ENCODE results near the gene VPS16.

VPS16 gene

GRCh38 chr20:2902818-2903217 is 62.3 kb downstream of the VPS16 start:
- H2AFZ ChIP-seq (ENCODE audit: low read depth) = no peak overlapping the region
- H3K27me3 ChIP-seq (ENCODE audit: insufficient read depth, low read depth) = no peaks in the 10 kb centered on the region
- H3K9ac ChIP-seq = no peak overlapping the region
- H3K79me2 ChIP-seq (ENCODE audit: insufficient read depth, low read depth) = no peaks in the 10 kb centered on the region
- H3K4me3 ChIP-seq (IDR thresholded peaks at IDR 0.05; ENCODE audit: insufficient read depth, low read depth, low read length) = no peak overlapping the region
- no peak for TF ChIP-seq CTCF (conservative IDR thresholded peaks at IDR 0.05; ENCODE audit: low read depth, low read length)
- no peak overlapping the region for H3K27ac ChIP-seq
- H4K20me1 ChIP-seq (ENCODE audit: insufficient read depth) = no peaks in the 10 kb centered on the region
- H3K4me2 ChIP-seq = no peak overlapping the region
- H3K4me1 ChIP-seq (ENCODE audit: low read depth, poor library complexity, severe bottlenecking) = no peaks in the 10 kb centered on the region
- H3K36me3 ChIP-seq (ENCODE audit: insufficient read depth) = no peaks in the 10 kb centered on the region

- H3K79me2 ChIP-seq (ENCODE audit: insufficient read depth, low read depth) = no peaks in the 10 kb centered on the region
Observed at GRCh38 chr20:2903686-2904085, 63.1 kb downstream of the VPS16 start.

GRCh38 chr20:2907519-2907918 is 67.0 kb downstream of the VPS16 start:
- no peak overlapping the region for H2AFZ ChIP-seq (ENCODE audit: low read depth)
- H3K27me3 ChIP-seq (ENCODE audit: insufficient read depth, low read depth) = no peaks in the 10 kb centered on the region
- TF ChIP-seq CTCF (conservative IDR thresholded peaks at IDR 0.05; ENCODE audit: low read depth, low read length) = no peak
- H3K4me3 ChIP-seq (IDR thresholded peaks at IDR 0.05; ENCODE audit: insufficient read depth, low read depth, low read length) = no peak overlapping the region
- H3K9ac ChIP-seq = no peak overlapping the region
- no peaks in the 10 kb centered on the region for H3K36me3 ChIP-seq (ENCODE audit: insufficient read depth)
- no peak overlapping the region for H3K4me2 ChIP-seq
- no peak overlapping the region for H3K27ac ChIP-seq
- no peaks in the 10 kb centered on the region for H4K20me1 ChIP-seq (ENCODE audit: insufficient read depth)
- no peaks in the 10 kb centered on the region for H3K79me2 ChIP-seq (ENCODE audit: insufficient read depth, low read depth)
- H3K4me1 ChIP-seq (ENCODE audit: low read depth, poor library complexity, severe bottlenecking) = no peaks in the 10 kb centered on the region

More at GRCh38 chr20:2903686-2904085, 63.1 kb downstream of the VPS16 start:
- H2AFZ ChIP-seq (ENCODE audit: low read depth) = no peak overlapping the region
- TF ChIP-seq CTCF (conservative IDR thresholded peaks at IDR 0.05; ENCODE audit: low read depth, low read length) = no peak
- no peaks in the 10 kb centered on the region for H3K4me1 ChIP-seq (ENCODE audit: low read depth, poor library complexity, severe bottlenecking)
- H3K4me3 ChIP-seq (IDR thresholded peaks at IDR 0.05; ENCODE audit: insufficient read depth, low read depth, low read length) = no peak overlapping the region
- H3K27ac ChIP-seq = no peak overlapping the region
- no peaks in the 10 kb centered on the region for H4K20me1 ChIP-seq (ENCODE audit: insufficient read depth)
- H3K36me3 ChIP-seq (ENCODE audit: insufficient read depth) = no peaks in the 10 kb centered on the region
- no peak overlapping the region for H3K9ac ChIP-seq
- no peak overlapping the region for H3K4me2 ChIP-seq
- H3K27me3 ChIP-seq (ENCODE audit: insufficient read depth, low read depth) = no peaks in the 10 kb centered on the region

GRCh38 chr20:2909953-2910352 is 69.4 kb downstream of the VPS16 start:
- H3K27me3 ChIP-seq (ENCODE audit: insufficient read depth, low read depth) = no peaks in the 10 kb centered on the region
- H4K20me1 ChIP-seq (ENCODE audit: insufficient read depth) = no peaks in the 10 kb centered on the region
- no peaks in the 10 kb centered on the region for H3K36me3 ChIP-seq (ENCODE audit: insufficient read depth)
- no peak overlapping the region for H3K4me3 ChIP-seq (IDR thresholded peaks at IDR 0.05; ENCODE audit: insufficient read depth, low read depth, low read length)
- no peak for TF ChIP-seq CTCF (conservative IDR thresholded peaks at IDR 0.05; ENCODE audit: low read depth, low read length)
- H3K4me2 ChIP-seq = no peak overlapping the region
- H2AFZ ChIP-seq (ENCODE audit: low read depth) = no peak overlapping the region
- no peaks in the 10 kb centered on the region for H3K79me2 ChIP-seq (ENCODE audit: insufficient read depth, low read depth)
- H3K27ac ChIP-seq = no peak overlapping the region
- H3K4me1 ChIP-seq (ENCODE audit: low read depth, poor library complexity, severe bottlenecking) = no peaks in the 10 kb centered on the region
- no peak overlapping the region for H3K9ac ChIP-seq
